Upper lobe of left lung (tissue), 6 donors: ENCODE results near the gene FBXL7. TPM values are rescaled to one million over a fixed set of nuclear protein-coding genes. Genes with fewer than 3 reads are reported as not detected.

Experiments used
- ATAC-seq, 2 donors: fragments of 200-7000 bp; cut with Tn5 transposase; one replicate each; pipeline ENCODE4 v1.9.1; 2022; ENCODE audit warnings: mild to moderate bottlenecking in 2 of 2, moderate library complexity in 2 of 2; ENCODE audit not compliant: low FRiP score in 2 of 2
- DNase-seq, 2 donors: peaks; one replicate each; pipeline ENCODE4 v3.0.0-alpha.2; 2019 to 2020
- H3K27ac ChIP-seq, 4 donors: fragments of 200-600 bp; sonication (generic); one replicate each; pipeline ENCODE4 v1.5.1; 2016 to 2019
- H3K27me3 ChIP-seq, 4 donors: fragments of 200-600 bp; sonication (generic); one replicate each; pipeline ENCODE4 v1.5.1; 2017 to 2019
- H3K36me3 ChIP-seq, 4 donors: fragments of 200-600 bp; sonication (generic); one replicate each; pipeline ENCODE4 v1.5.1; 2016 to 2019
- H3K4me1 ChIP-seq, 4 donors: fragments of 200-600 bp; sonication (generic); one replicate each; pipeline ENCODE4 v1.5.1; 2018 to 2019
- H3K4me3 ChIP-seq, 4 donors: fragments of 200-600 bp; sonication (generic); one replicate each; pipeline ENCODE4 v1.5.1; 2017 to 2019; ENCODE audit warnings: mild to moderate bottlenecking in 2 of 4, moderate library complexity in 1 of 4
- H3K9me3 ChIP-seq, 4 donors: fragments of 200-600 bp; sonication (generic); one replicate each; pipeline ENCODE4 v1.5.1; 2018 to 2019
- CTCF ChIP-seq, 6 experiments: fragments of 450-650 bp in 4 of 6; fragments of 200-600 bp in 2 of 6; sonication (generic) in 2 of 6; IDR thresholded peaks; one replicate each; pipeline ENCODE4 v1.5.1; 2016 to 2019; ENCODE audit warnings: antibody characterized with exemption in 6 of 6
- EP300 ChIP-seq, 4 donors: sonication (generic); formaldehyde crosslinking; IDR thresholded peaks; one replicate each; pipeline ENCODE4 v1.5.1; 2017; ENCODE audit warnings: antibody characterized with exemption in 4 of 4, control low read depth in 2 of 4
- POLR2A ChIP-seq, 4 donors: fragments of 450-650 bp; IDR thresholded peaks; one replicate each; pipeline ENCODE4 v1.5.1; 2016 to 2017; ENCODE audit warnings: antibody characterized with exemption in 4 of 4, mild to moderate bottlenecking in 2 of 4
- POLR2AphosphoS5 ChIP-seq, 2 donors: sonication (generic); formaldehyde crosslinking; IDR thresholded peaks; one replicate each; pipeline ENCODE4 v1.5.1; 2017; ENCODE audit warnings: antibody characterized with exemption in 2 of 2
- WGBS, 2 donors: methylation state at CpG; one replicate each; pipeline ENCODE4 v1.1.5; 2017 to 2018; 5-methylcytosine and 5-hydroxymethylcytosine counted together
- total RNA-seq, 6 donors: library from RNA; depleted of rRNA in 4 of 6; stranded (reverse); fragments of >200 nt in 4 of 6; gene quantifications; one replicate each; pipeline versions ENCODE4 v1.1.0 to v1.2.1, GENCODE V29; 2016 to 2021
- donor health status: DM: no; HTN: no; CAD: no; lungs with moderate emphysema.
- donor health status: DM: no; HTN: yes; CAD: no; lungs with severe emphysema.

Gene FBXL7
- total RNA-seq, 6 donors from 2014 or later, result 4.9 to 13.6 (median 6.9) TPM

- Histone ChIP-seq H3K9me3 (no peaks in the 10 kb centered on the region), H3K4me1 (no peaks in the 10 kb centered on the region), H3K36me3 (no peaks in the 10 kb centered on the region), H3K27me3 (no peaks in the 10 kb centered on the region), H3K27ac (no peak overlapping the region), H3K4me3 (no peak overlapping the region)
- ATAC-seq (no peak), DNase-seq (no peak)
- TF ChIP-seq POLR2A (IDR thresholded peaks at IDR 0.05), result no peak
- no peak for TF ChIP-seq CTCF (IDR thresholded peaks at IDR 0.05)
- no peak for TF ChIP-seq POLR2AphosphoS5 (IDR thresholded peaks at IDR 0.05)
- TF ChIP-seq EP300 (IDR thresholded peaks at IDR 0.05), result no peak
- 95 to 96% methylated on average over 2 of the region's 2 CpGs for WGBS, 2 donors
These were observed 111.0 kb downstream of the FBXL7 start for GRCh38 chr5:15611008-15611407.

- Histone ChIP-seq H3K27ac (no peak overlapping the region), H3K4me1 (no peaks in the 10 kb centered on the region), H3K4me3 (no peak overlapping the region), H3K27me3 (no peaks in the 10 kb centered on the region), H3K9me3 (no peaks in the 10 kb centered on the region), H3K36me3 (no peaks in the 10 kb centered on the region)
- TF ChIP-seq EP300 (IDR thresholded peaks at IDR 0.05) (no peak), POLR2A (IDR thresholded peaks at IDR 0.05) (no peak), POLR2AphosphoS5 (IDR thresholded peaks at IDR 0.05) (no peak)
- no peak for DNase-seq
- WGBS, 2 donors, result 83 to 93% methylated on average over 1 of the region's 1 CpG
- ATAC-seq, result no peak
These were observed 113.1 kb downstream of the FBXL7 start for GRCh38 chr5:15612915-15613635.

- 95 to 99% methylated on average over 4 of the region's 4 CpGs for WGBS, 2 donors
- ATAC-seq, result no peak
These were observed 114.7 kb downstream of the FBXL7 start for GRCh38 chr5:15614679-15615078.

GRCh38 chr5:15615859-15616258 lies 115.9 kb downstream of the FBXL7 start:
- H3K27ac ChIP-seq, result no peak overlapping the region
- no peaks in the 10 kb centered on the region for H3K4me1 ChIP-seq
- H3K36me3 ChIP-seq, result no peaks in the 10 kb centered on the region
- H3K4me3 ChIP-seq, result no peak overlapping the region
- ATAC-seq (no peak), DNase-seq (no peak)
- no peaks in the 10 kb centered on the region for H3K27me3 ChIP-seq
- WGBS, 2 donors, result 83 to 90% methylated on average over 6 of the region's 6 CpGs
- TF ChIP-seq POLR2A (IDR thresholded peaks at IDR 0.05) (no peak), EP300 (IDR thresholded peaks at IDR 0.05) (no peak), POLR2AphosphoS5 (IDR thresholded peaks at IDR 0.05) (no peak), CTCF (IDR thresholded peaks at IDR 0.05) (no peak)
- H3K9me3 ChIP-seq, result no peaks in the 10 kb centered on the region

More at GRCh38 chr5:15614679-15615078, 114.7 kb downstream of the FBXL7 start:
- no peak for DNase-seq
- no peak overlapping the region for H3K27ac ChIP-seq
- TF ChIP-seq EP300 (IDR thresholded peaks at IDR 0.05), result no peak
- no peak for TF ChIP-seq POLR2A (IDR thresholded peaks at IDR 0.05)
- TF ChIP-seq POLR2AphosphoS5 (IDR thresholded peaks at IDR 0.05), result no peak
- TF ChIP-seq CTCF (IDR thresholded peaks at IDR 0.05), result no peak
- no peaks in the 10 kb centered on the region for H3K9me3 ChIP-seq
- H3K4me3 ChIP-seq, result no peak overlapping the region
- H3K36me3 ChIP-seq, result no peaks in the 10 kb centered on the region
- H3K27me3 ChIP-seq, result no peaks in the 10 kb centered on the region
- no peaks in the 10 kb centered on the region for H3K4me1 ChIP-seq

- 92 to 98% methylated on average over 10 of the region's 10 CpGs for WGBS, 2 donors
- H3K9me3 ChIP-seq, result no peaks in the 10 kb centered on the region
- H3K4me3 ChIP-seq, result no peak overlapping the region
- ATAC-seq, result no peak
- DNase-seq, result no peak
- TF ChIP-seq POLR2A (IDR thresholded peaks at IDR 0.05), result no peak
- TF ChIP-seq EP300 (IDR thresholded peaks at IDR 0.05), result no peak
- TF ChIP-seq POLR2AphosphoS5 (IDR thresholded peaks at IDR 0.05), result no peak
- no peak for TF ChIP-seq CTCF (IDR thresholded peaks at IDR 0.05)
- H3K27ac ChIP-seq, result no peak overlapping the region
- H3K27me3 ChIP-seq, result no peaks in the 10 kb centered on the region
- H3K36me3 ChIP-seq, result no peaks in the 10 kb centered on the region
- H3K4me1 ChIP-seq, result no peaks in the 10 kb centered on the region
These were observed 119.0 kb downstream of the FBXL7 start for GRCh38 chr5:15618938-15619337.
